ENCODE data around the gene SLC18A2. TPM values are rescaled to one million over a fixed set of nuclear protein-coding genes. Genes with fewer than 3 reads are reported as not detected.
"Not testable (repeated sequence)": the region's sequence is repeated elsewhere in the genome, so short reads cannot be mapped to it uniquely, and the experiment has no call there.

The SLC18A2 gene
- polyA plus RNA-seq, 1 donor from 2014 or later: 0.19 TPM

- H3K4me3 Mint-ChIP-seq: no peak overlapping the region
- no peaks in the 10 kb centered on the region for H3K4me1 Mint-ChIP-seq
- no peaks in the 10 kb centered on the region for H3K36me3 Mint-ChIP-seq
- peaks cover 7% of the 10 kb centered on the region for H3K27me3 Mint-ChIP-seq
- no peak overlapping the region for H3K27ac Mint-ChIP-seq
- H3K9me3 Mint-ChIP-seq: no peaks in the 10 kb centered on the region
Observed at GRCh38 chr10:117222976-117223692, 17.8 kb upstream of the SLC18A2 start.

GRCh38 chr10:117223693-117224430, 17.1 kb upstream of the SLC18A2 start:
- H3K27ac Mint-ChIP-seq: no peak overlapping the region
- H3K36me3 Mint-ChIP-seq: no peaks in the 10 kb centered on the region
- no peak overlapping the region for H3K4me3 Mint-ChIP-seq
- H3K4me1 Mint-ChIP-seq: no peaks in the 10 kb centered on the region
- H3K9me3 Mint-ChIP-seq: no peaks in the 10 kb centered on the region
- H3K27me3 Mint-ChIP-seq: peaks cover 7% of the 10 kb centered on the region

- peaks cover 9% of the 10 kb centered on the region for H3K27me3 Mint-ChIP-seq
Observed at GRCh38 chr10:117224881-117225280, 16.0 kb upstream of the SLC18A2 start.

GRCh38 chr10:117226813-117227451, 14.0 kb upstream of the SLC18A2 start:
- Mint-ChIP-seq H3K9me3 (peaks cover 0 to 8% (median 0%) of the 10 kb centered on the region in 3 donors), H3K4me1 (peaks cover 0 to 2% (median 0%) of the 10 kb centered on the region in 3 donors), H3K27me3 (peaks cover 14% of the 10 kb centered on the region), H3K4me3 (no peak overlapping the region), H3K27ac (no peak overlapping the region), H3K36me3 (peaks cover 1% of the 10 kb centered on the region)

More at GRCh38 chr10:117224881-117225280, 16.0 kb upstream of the SLC18A2 start:
- Mint-ChIP-seq H3K27ac (no peak overlapping the region), H3K9me3 (no peaks in the 10 kb centered on the region), H3K4me1 (no peaks in the 10 kb centered on the region), H3K36me3 (no peaks in the 10 kb centered on the region), H3K4me3 (no peak overlapping the region)

GRCh38 chr10:117228210-117228609, 12.7 kb upstream of the SLC18A2 start:
- no peak overlapping the region for H3K27ac Mint-ChIP-seq
- H3K9me3 Mint-ChIP-seq: peaks cover 0 to 13% (median 0%) of the 10 kb centered on the region in 3 donors
- H3K36me3 Mint-ChIP-seq: peaks cover 1% of the 10 kb centered on the region
- H3K4me1 Mint-ChIP-seq: peaks cover 0 to 2% (median 0%) of the 10 kb centered on the region in 3 donors
- peaks cover 18% of the 10 kb centered on the region for H3K27me3 Mint-ChIP-seq
- no peak overlapping the region for H3K4me3 Mint-ChIP-seq

- not testable (repeated sequence) for H3K27ac Mint-ChIP-seq, H3K36me3 Mint-ChIP-seq, H3K4me3 Mint-ChIP-seq, H3K4me1 Mint-ChIP-seq
- Mint-ChIP-seq H3K27me3 (peaks cover 20% of the 10 kb centered on the region), H3K9me3 (peaks cover 0 to 13% (median 0%) of the 10 kb centered on the region in 3 donors)
Observed at GRCh38 chr10:117230107-117230506, 10.8 kb upstream of the SLC18A2 start.

GRCh38 chr10:117237401-117237991, 3.4 kb upstream of the SLC18A2 start:
- Mint-ChIP-seq H3K4me1 (peaks cover 4 to 9% (median 6%) of the 10 kb centered on the region in 3 donors), H3K36me3 (peaks cover 2% of the 10 kb centered on the region), H3K9me3 (peaks cover 8 to 10% (median 9%) of the 10 kb centered on the region in 3 donors), H3K27ac (peak overlapping the region in 1 of 3 donors; percentile 75), H3K27me3 (peaks cover 11% of the 10 kb centered on the region), H3K4me3 (peak overlapping the region in 1 of 4 donors; percentile 51)

GRCh38 chr10:117239051-117239450, 1.9 kb upstream of the SLC18A2 start:
- Mint-ChIP-seq H3K27ac (no peak overlapping the region), H3K36me3 (peaks cover 3% of the 10 kb centered on the region), H3K27me3 (peaks cover 22% of the 10 kb centered on the region), H3K4me3 (no peak overlapping the region), H3K4me1 (peaks cover 4 to 9% (median 6%) of the 10 kb centered on the region in 3 donors), H3K9me3 (peaks cover 6 to 10% (median 8%) of the 10 kb centered on the region in 3 donors)

GRCh38 chr10:117239721-117240620, 943 bp upstream of the SLC18A2 start:
- peaks cover 4 to 9% (median 6%) of the 10 kb centered on the region in 3 donors for H3K4me1 Mint-ChIP-seq
- peaks cover 25% of the 10 kb centered on the region for H3K27me3 Mint-ChIP-seq
- peaks cover 3% of the 10 kb centered on the region for H3K36me3 Mint-ChIP-seq
- H3K9me3 Mint-ChIP-seq: peaks cover 6 to 10% (median 8%) of the 10 kb centered on the region in 3 donors
- H3K27ac Mint-ChIP-seq: no peak overlapping the region
- peak overlapping the region in 1 of 4 donors; percentile 51 for H3K4me3 Mint-ChIP-seq

- H3K27ac Mint-ChIP-seq: no peak overlapping the region
- H3K4me3 Mint-ChIP-seq: peak overlapping the region in 2 of 4 donors; percentile 18 to 21
- peaks cover 32% of the 10 kb centered on the region for H3K27me3 Mint-ChIP-seq
- peaks cover 4 to 7% (median 6%) of the 10 kb centered on the region in 3 donors for H3K9me3 Mint-ChIP-seq
- peaks cover 4 to 9% (median 6%) of the 10 kb centered on the region in 3 donors for H3K4me1 Mint-ChIP-seq
- H3K36me3 Mint-ChIP-seq: peaks cover 3% of the 10 kb centered on the region
Observed at GRCh38 chr10:117241541-117242462, 888 bp downstream of the SLC18A2 start.

GRCh38 chr10:117242463-117242832, 1.5 kb downstream of the SLC18A2 start:
- Mint-ChIP-seq H3K36me3 (peaks cover 2% of the 10 kb centered on the region), H3K4me3 (no peak overlapping the region), H3K27me3 (peaks cover 32% of the 10 kb centered on the region), H3K9me3 (peaks cover 3% of the 10 kb centered on the region in 3 donors), H3K27ac (no peak overlapping the region), H3K4me1 (peaks cover under 1 to 6% (median 5%) of the 10 kb centered on the region in 3 donors)

GRCh38 chr10:117246997-117247671, 6.2 kb downstream of the SLC18A2 start:
- H3K27ac Mint-ChIP-seq: no peak overlapping the region

More at GRCh38 chr10:117246997-117247671, 6.2 kb downstream of the SLC18A2 start:
- peaks cover 0 to 2% (median under 1%) of the 10 kb centered on the region in 3 donors for H3K4me1 Mint-ChIP-seq
- H3K9me3 Mint-ChIP-seq: peaks cover 0 to 2% (median 0%) of the 10 kb centered on the region in 3 donors
- peaks cover 33% of the 10 kb centered on the region for H3K27me3 Mint-ChIP-seq
- no peak overlapping the region for H3K4me3 Mint-ChIP-seq
- peaks cover 2% of the 10 kb centered on the region for H3K36me3 Mint-ChIP-seq

Data from IgD-negative memory B cell (primary cell).